SU-DHL-6 (cell line): ENCODE data around the gene TSHZ2.

Experiments used
- H2AFZ ChIP-seq: fragments of 200-600 bp; sonication (generic); 2 replicates; pipeline ENCODE4 v1.6.1; 2014; ENCODE audit warnings: low read depth, mild to moderate bottlenecking, moderate library complexity, mixed read lengths, antibody characterized with exemption, low read length; ENCODE audit not compliant: severe bottlenecking
- H3F3A ChIP-seq: fragments of 200-600 bp; shearing (Covaris generic); 2 replicates; pipeline ENCODE4 v1.6.0; 2016; ENCODE audit warnings: antibody characterized with exemption, mild to moderate bottlenecking; ENCODE audit not compliant: insufficient read depth
- H3K27ac ChIP-seq: fragments of 200-600 bp; sonication (generic); 2 replicates; pipeline ENCODE4 v1.5.1; 2016; ENCODE audit warnings: low read depth, mild to moderate bottlenecking, low read length, moderate library complexity, mixed read lengths
- H3K27me3 ChIP-seq: fragments of 200-600 bp; sonication (generic), shearing (Covaris generic); 2 replicates; pipeline ENCODE4 v1.6.0; 2014; ENCODE audit warnings: mild to moderate bottlenecking, low read length
- H3K36me3 ChIP-seq: fragments of 200-600 bp; sonication (generic); 2 replicates; pipeline ENCODE4 v1.6.1; 2014; ENCODE audit warnings: mild to moderate bottlenecking, low read length, mixed read lengths
- H3K4me2 ChIP-seq: fragments of 300-600, 200-600 bp; shearing (Covaris generic), sonication (generic); 2 replicates; pipeline ENCODE4 v1.6.0; 2014; ENCODE audit warnings: low read length, low read depth, mild to moderate bottlenecking; ENCODE audit not compliant: poor library complexity, severe bottlenecking
- H3K4me3 ChIP-seq: fragments of 200-600 bp; sonication (generic); 2 replicates; pipeline ENCODE4 v1.5.1; 2014; ENCODE audit warnings: antibody characterized with exemption, low read length, mild to moderate bottlenecking, mixed read lengths; ENCODE audit not compliant: insufficient read depth, poor library complexity, severe bottlenecking
- H3K79me2 ChIP-seq: fragments of 200-600 bp; sonication (generic); 2 replicates; pipeline ENCODE4 v1.6.1; 2014; ENCODE audit warnings: mild to moderate bottlenecking, low read length, moderate library complexity; ENCODE audit not compliant: insufficient read depth
- H3K9ac ChIP-seq: fragments of 200-600 bp; sonication (generic); 2 replicates; pipeline ENCODE4 v1.7.0; 2014; ENCODE audit warnings: mild to moderate bottlenecking, low read length
- H3K9me2 ChIP-seq: fragments of 200-600 bp; sonication (generic); replicated peaks from 2 replicates; pipeline ENCODE4 v1.6.1; 2014; ENCODE audit warnings: low read length; ENCODE audit not compliant: insufficient read depth
- H3K9me3 ChIP-seq: fragments of 200-600 bp; sonication (generic); 2 replicates; pipeline ENCODE4 v1.6.1; 2014; ENCODE audit warnings: low read length, mixed read lengths; ENCODE audit not compliant: insufficient read depth
- H4K20me1 ChIP-seq: fragments of 200-600 bp; sonication (generic); 2 replicates; pipeline ENCODE4 v1.6.1; 2014; ENCODE audit warnings: low read depth, mild to moderate bottlenecking, antibody characterized with exemption, low read length, moderate library complexity, mixed read lengths
- CTCF ChIP-seq: fragments of 200-600 bp; sonication (generic); IDR thresholded peaks from one replicate; pipeline ENCODE4 v1.5.1; 2017; ENCODE audit warnings: antibody characterized with exemption, mild to moderate bottlenecking, low read length, moderate library complexity; ENCODE audit not compliant: insufficient read depth, poor library complexity, severe bottlenecking
- EZH2phosphoT487 ChIP-seq: fragments of 200-600 bp; sonication (generic), shearing (Covaris generic); conservative IDR thresholded peaks from 2 replicates; pipeline ENCODE4 v1.6.1; 2018; ENCODE audit warnings: mild to moderate bottlenecking, antibody characterized with exemption, low read length, moderate library complexity, mixed read lengths

The TSHZ2 gene

GRCh38 chr20:53142225-53143127 is 170.3 kb downstream of the TSHZ2 start:
- TF ChIP-seq CTCF (no peak), EZH2phosphoT487 (no peak)
- H3K4me2 ChIP-seq: no peak overlapping the region
- no peaks in the 10 kb centered on the region for H4K20me1 ChIP-seq
- H3K9me2 ChIP-seq: no peaks in the 10 kb centered on the region; the same call in 1 of the 2 replicates
- H3K27me3 ChIP-seq: no peaks in the 10 kb centered on the region
- no peaks in the 10 kb centered on the region for H3K36me3 ChIP-seq
- no peaks in the 10 kb centered on the region for H3F3A ChIP-seq
- H3K4me3 ChIP-seq: no peak overlapping the region
- no peaks in the 10 kb centered on the region; the same call in 1 of the 2 replicates for H3K9me3 ChIP-seq
- H3K9ac ChIP-seq: no peak overlapping the region
- no peak overlapping the region for H3K27ac ChIP-seq
- H2AFZ ChIP-seq: no peak overlapping the region
- no peaks in the 10 kb centered on the region for H3K79me2 ChIP-seq

- no peak overlapping the region for H2AFZ ChIP-seq
- H3K4me3 ChIP-seq: no peak overlapping the region
- H3K9me3 ChIP-seq: no peaks in the 10 kb centered on the region; the same call in 1 of the 2 replicates
- no peaks in the 10 kb centered on the region for H4K20me1 ChIP-seq
- no peaks in the 10 kb centered on the region for H3F3A ChIP-seq
- H3K79me2 ChIP-seq: no peaks in the 10 kb centered on the region
- TF ChIP-seq CTCF: no peak
- no peak for TF ChIP-seq EZH2phosphoT487
- no peaks in the 10 kb centered on the region for H3K27me3 ChIP-seq
- H3K4me2 ChIP-seq: no peak overlapping the region
- H3K9ac ChIP-seq: no peak overlapping the region
- H3K27ac ChIP-seq: no peak overlapping the region
- H3K9me2 ChIP-seq: no peaks in the 10 kb centered on the region; the same call in 1 of the 2 replicates
- no peaks in the 10 kb centered on the region for H3K36me3 ChIP-seq
These were observed 174.2 kb downstream of the TSHZ2 start for GRCh38 chr20:53146201-53146891.

DNA sequence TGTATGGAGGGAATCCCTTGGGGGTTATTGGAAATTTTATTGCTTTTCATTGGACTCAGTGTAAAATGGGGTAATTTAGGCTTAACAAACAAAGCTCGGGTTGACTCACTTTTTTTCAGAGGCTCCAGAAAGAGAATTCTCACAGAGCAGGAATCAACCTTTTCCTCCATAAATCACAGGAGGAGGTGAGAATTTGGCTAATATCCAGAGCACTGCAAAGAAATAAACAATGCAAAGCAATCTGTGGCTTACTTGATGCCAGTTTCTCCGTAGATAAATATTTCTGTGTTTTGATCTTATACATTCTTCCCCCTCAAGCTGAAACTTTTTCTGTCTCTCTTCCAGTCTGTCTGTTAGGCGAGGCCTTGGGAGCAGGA is 176.6 kb downstream of the TSHZ2 start:
- no peak overlapping the region for H3K9ac ChIP-seq
- no peaks in the 10 kb centered on the region for H3K79me2 ChIP-seq
- TF ChIP-seq CTCF: no peak
- TF ChIP-seq EZH2phosphoT487: no peak
- no peaks in the 10 kb centered on the region for H4K20me1 ChIP-seq
- no peaks in the 10 kb centered on the region for H3K9me3 ChIP-seq
- no peaks in the 10 kb centered on the region; the same call in 1 of the 2 replicates for H3K9me2 ChIP-seq
- H3K27me3 ChIP-seq: no peaks in the 10 kb centered on the region
- no peaks in the 10 kb centered on the region for H3F3A ChIP-seq
- H3K27ac ChIP-seq: no peak overlapping the region
- no peak overlapping the region for H3K4me3 ChIP-seq
- no peaks in the 10 kb centered on the region for H3K36me3 ChIP-seq
- H2AFZ ChIP-seq: no peak overlapping the region
- no peak overlapping the region for H3K4me2 ChIP-seq
